Erythroblast (primary cell): ENCODE measurements around the gene R3HDM2.

Experiments
- GATA1 ChIP-seq: IDR thresholded peaks from 2 replicates; pipeline ENCODE4 v1.6.1; 2011; ENCODE audit warnings: low read depth, mild to moderate bottlenecking, control low read depth, low read length, moderate library complexity
- POLR2A ChIP-seq: IDR thresholded peaks from 2 replicates; pipeline ENCODE4 v1.6.1; 2011; ENCODE audit warnings: mild to moderate bottlenecking, low read length

GRCh38 chr12:57450057-57450456 lies 19.2 kb upstream of the R3HDM2 start:
- TF ChIP-seq POLR2A, result no peak
- TF ChIP-seq GATA1, result no peak
